Peyer's patch (tissue), 4 donors: ENCODE results near the gene MYADM.

ENCODE experiments used
- POLR2A ChIP-seq, 2 donors: fragments of 450-650 bp; IDR thresholded peaks; one replicate each; pipeline ENCODE4 v1.5.1; 2017; ENCODE audit warnings: antibody characterized with exemption in 2 of 2, mild to moderate bottlenecking in 2 of 2, moderate library complexity in 2 of 2
- TF ChIP-seq, protein P1 (sequence below), 6 experiments: fragments of 450-650 bp in 4 of 6; fragments of 200-600 bp in 2 of 6; sonication (generic) in 1 of 6; IDR thresholded peaks; one replicate each; pipeline ENCODE4 v1.5.1; 2017 to 2019; ENCODE audit warnings: antibody characterized with exemption in 6 of 6, mild to moderate bottlenecking in 3 of 6, moderate library complexity in 1 of 6

DNA sequence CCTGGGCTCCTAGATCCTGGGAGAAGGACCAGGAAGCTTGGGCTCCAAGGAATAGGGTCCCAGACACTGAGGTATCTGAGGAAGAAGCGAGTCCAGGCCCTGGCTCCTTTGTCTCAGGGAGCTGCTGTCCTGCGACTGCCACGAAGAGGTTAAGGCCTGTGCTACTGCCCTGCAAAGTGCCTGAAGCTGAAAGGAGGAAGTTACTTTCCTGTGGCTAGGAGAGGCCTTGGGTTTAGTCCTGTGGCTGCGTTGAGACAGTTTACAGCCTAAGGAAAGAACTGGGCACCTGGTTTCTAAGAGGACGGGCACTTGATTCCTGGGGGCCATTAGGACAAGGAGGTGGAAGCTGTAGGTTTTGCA is 2.8 kb downstream of the MYADM start:
- TF ChIP-seq, protein P1, sequence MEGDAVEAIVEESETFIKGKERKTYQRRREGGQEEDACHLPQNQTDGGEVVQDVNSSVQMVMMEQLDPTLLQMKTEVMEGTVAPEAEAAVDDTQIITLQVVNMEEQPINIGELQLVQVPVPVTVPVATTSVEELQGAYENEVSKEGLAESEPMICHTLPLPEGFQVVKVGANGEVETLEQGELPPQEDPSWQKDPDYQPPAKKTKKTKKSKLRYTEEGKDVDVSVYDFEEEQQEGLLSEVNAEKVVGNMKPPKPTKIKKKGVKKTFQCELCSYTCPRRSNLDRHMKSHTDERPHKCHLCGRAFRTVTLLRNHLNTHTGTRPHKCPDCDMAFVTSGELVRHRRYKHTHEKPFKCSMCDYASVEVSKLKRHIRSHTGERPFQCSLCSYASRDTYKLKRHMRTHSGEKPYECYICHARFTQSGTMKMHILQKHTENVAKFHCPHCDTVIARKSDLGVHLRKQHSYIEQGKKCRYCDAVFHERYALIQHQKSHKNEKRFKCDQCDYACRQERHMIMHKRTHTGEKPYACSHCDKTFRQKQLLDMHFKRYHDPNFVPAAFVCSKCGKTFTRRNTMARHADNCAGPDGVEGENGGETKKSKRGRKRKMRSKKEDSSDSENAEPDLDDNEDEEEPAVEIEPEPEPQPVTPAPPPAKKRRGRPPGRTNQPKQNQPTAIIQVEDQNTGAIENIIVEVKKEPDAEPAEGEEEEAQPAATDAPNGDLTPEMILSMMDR (IDR thresholded peaks at IDR 0.05), result no peak
- TF ChIP-seq POLR2A (IDR thresholded peaks at IDR 0.05), result no peak
